ENCODE measurements around the gene USP17L19.
"Not testable (repeated sequence)": the region's sequence is repeated elsewhere in the genome, so short reads cannot be mapped to it uniquely, and the experiment has no call there.

GRCh38 chr4:9243579-9243978 is 9.6 kb upstream of the USP17L19 start, which contains the start of gene USP17L17:
- not testable (repeated sequence) for TF ChIP-seq CTCF, EP300, POLR2A (IDR thresholded peaks at IDR 0.05)

All from upper lobe of left lung (tissue), 4 donors.